ENCODE data around the gene RLN3. TPM values are rescaled to one million over a fixed set of nuclear protein-coding genes. Genes with fewer than 3 reads are reported as not detected.

RLN3 gene, protein sequence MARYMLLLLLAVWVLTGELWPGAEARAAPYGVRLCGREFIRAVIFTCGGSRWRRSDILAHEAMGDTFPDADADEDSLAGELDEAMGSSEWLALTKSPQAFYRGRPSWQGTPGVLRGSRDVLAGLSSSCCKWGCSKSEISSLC
- total RNA-seq: not detected
- polyA plus RNA-seq (ENCODE audit: insufficient read depth, low read depth, low replicate concordance): 1.7 TPM
- long read RNA-seq, donor 1: 0 reads
- long read RNA-seq, donor 2: 0 reads

DNA sequence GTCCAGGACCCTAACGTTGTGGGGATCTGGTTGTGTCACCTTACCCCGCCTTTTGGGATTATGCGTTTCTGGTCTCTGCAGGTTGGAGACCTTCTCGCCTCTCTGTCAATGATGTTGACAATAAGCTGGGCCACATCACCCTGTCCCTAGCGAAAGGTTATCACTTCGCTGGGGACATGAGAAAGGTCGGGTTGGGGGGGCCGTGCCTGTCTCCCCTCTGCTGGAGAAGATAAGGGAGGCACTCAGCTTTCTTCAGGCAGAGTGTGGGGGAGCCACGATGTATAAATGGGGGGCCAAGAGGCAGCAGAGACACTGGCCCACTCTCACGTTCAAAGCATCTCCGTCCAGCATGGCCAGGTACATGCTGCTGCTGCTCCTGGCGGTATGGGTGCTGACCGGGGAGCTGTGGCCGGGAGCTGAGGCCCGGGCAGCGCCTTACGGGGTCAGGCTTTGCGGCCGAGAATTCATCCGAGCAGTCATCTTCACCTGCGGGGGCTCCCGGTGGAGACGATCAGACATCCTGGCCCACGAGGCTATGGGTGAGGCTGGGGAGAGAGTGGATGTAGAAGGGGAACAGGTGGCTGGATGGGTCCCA is at the start of gene RLN3:
Gene RLN3 (plus strand): TSS at position 293 of the 595 bp plus-strand sequence. CDS start 57 bp downstream, at position 350.
- no peak within 1 kb of the TSS for H3K27ac ChIP-seq
- H3K27me3 ChIP-seq: no peaks in the 10 kb centered on the region
- H3K9me3 ChIP-seq: no peaks in the 10 kb centered on the region
- peaks cover 13% of the 10 kb centered on the region for H3K4me1 ChIP-seq
- no peak for DNase-seq
- no peak within 1 kb of the TSS for H3K4me3 ChIP-seq
- WGBS, 2 donors: 73 to 75% methylated on average over 24 of the region's 24 CpGs
- TF ChIP-seq POLR2A (IDR thresholded peaks at IDR 0.05): no peak
- TF ChIP-seq, protein P1, sequence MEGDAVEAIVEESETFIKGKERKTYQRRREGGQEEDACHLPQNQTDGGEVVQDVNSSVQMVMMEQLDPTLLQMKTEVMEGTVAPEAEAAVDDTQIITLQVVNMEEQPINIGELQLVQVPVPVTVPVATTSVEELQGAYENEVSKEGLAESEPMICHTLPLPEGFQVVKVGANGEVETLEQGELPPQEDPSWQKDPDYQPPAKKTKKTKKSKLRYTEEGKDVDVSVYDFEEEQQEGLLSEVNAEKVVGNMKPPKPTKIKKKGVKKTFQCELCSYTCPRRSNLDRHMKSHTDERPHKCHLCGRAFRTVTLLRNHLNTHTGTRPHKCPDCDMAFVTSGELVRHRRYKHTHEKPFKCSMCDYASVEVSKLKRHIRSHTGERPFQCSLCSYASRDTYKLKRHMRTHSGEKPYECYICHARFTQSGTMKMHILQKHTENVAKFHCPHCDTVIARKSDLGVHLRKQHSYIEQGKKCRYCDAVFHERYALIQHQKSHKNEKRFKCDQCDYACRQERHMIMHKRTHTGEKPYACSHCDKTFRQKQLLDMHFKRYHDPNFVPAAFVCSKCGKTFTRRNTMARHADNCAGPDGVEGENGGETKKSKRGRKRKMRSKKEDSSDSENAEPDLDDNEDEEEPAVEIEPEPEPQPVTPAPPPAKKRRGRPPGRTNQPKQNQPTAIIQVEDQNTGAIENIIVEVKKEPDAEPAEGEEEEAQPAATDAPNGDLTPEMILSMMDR (IDR thresholded peaks at IDR 0.05): no peak
- no peaks in the 10 kb centered on the region for H3K36me3 ChIP-seq (ENCODE audit: low read depth, missing control alignments)
- intact Hi-C loops (cut with DNase I; ENCODE audit: low total_unique reads): no loop called here

DNA sequence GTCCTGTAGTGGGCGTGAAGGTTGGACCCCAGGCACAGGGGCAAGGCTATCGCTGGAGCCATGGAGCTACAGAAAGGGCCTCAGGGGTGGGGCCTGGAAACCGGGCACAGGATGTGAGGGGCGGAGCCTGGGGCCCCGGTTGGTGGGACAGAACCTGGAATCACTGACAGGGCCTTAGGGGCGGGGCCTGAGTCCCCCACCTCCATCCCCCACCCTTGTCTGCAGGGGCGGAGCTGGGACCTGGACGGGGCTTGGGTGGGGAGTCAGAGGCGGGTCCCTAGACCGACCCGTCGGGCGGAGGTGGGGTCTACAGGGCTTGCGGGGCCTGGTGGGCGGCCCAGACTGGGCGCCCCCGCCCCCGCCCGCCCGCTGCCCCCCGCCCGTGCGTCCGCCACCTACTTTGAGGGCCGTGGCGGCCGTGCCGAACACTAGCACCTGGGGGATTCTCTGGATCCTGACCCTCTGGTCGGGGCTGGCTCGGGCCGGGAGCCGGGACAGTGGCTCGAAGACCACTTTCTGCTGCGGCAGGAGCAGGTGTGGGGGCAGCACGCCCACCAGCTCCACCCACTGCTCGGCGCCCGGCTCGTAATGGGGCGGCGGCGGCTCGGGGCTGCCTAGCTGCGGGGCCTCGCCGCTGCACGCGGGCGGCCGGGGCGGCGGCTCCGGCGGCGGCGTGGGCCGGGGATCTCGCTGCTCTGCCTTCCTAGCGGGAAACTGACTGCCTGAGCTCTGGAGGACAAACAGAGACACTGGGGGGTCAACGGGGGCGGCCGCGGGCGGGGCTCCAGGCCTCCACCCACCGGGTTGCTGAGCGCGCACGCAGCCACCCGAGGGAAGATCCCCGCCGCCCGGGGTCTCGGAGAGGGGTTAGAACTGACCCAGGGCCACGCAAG is 49.4 kb upstream of the RLN3 start:
- TF ChIP-seq, protein P1 (IDR thresholded peaks at IDR 0.05): no peak
- TF ChIP-seq POLR2A (IDR thresholded peaks at IDR 0.05): no peak
- no peaks in the 10 kb centered on the region for H3K36me3 ChIP-seq (ENCODE audit: low read depth, missing control alignments)
- intact Hi-C loops (cut with DNase I; ENCODE audit: low total_unique reads): no loop called here
- H3K4me1 ChIP-seq: peaks cover 5% of the 10 kb centered on the region
- peak overlapping the region; percentile 49 to 50 for H3K4me3 ChIP-seq
- H3K9me3 ChIP-seq: no peaks in the 10 kb centered on the region
- 0 to 22% methylated on average over 7 to 53 of the region's 74 CpGs for WGBS, 2 donors
- H3K27me3 ChIP-seq: no peaks in the 10 kb centered on the region
- peak overlapping the region; percentile 65 to 85 for H3K27ac ChIP-seq
- DNase-seq: peak; percentile 85

DNA sequence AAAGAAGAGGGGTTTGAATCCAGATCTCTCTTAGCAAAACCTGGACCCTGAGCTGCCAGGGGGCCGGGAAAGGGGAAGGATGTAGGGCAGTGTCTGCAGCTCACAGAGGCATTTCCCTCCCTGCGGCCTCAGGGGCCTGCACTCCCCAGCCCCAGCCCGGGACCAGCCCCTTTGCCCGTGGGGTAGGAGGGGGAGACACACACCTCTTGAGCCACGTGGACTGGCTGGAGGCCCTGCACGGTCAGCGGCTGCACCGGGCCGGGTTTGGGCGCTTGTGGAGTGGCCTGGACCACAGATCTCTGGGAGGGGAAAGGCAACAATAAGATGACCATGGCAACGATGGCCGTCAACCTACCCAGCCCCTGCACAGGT is 48.7 kb upstream of the RLN3 start:
- no peaks in the 10 kb centered on the region for H3K27me3 ChIP-seq
- H3K9me3 ChIP-seq: no peaks in the 10 kb centered on the region
- H3K27ac ChIP-seq: peak overlapping the region in 1 of 2 donors; percentile 85
- intact Hi-C loops (cut with DNase I; ENCODE audit: low total_unique reads): no loop called here
- 20 to 32% methylated on average over 1 to 12 of the region's 12 CpGs for WGBS, 2 donors
- TF ChIP-seq, protein P1 (IDR thresholded peaks at IDR 0.05): no peak
- TF ChIP-seq POLR2A (IDR thresholded peaks at IDR 0.05): no peak
- H3K36me3 ChIP-seq (ENCODE audit: low read depth, missing control alignments): no peaks in the 10 kb centered on the region
- DNase-seq: no peak
- peaks cover 5% of the 10 kb centered on the region for H3K4me1 ChIP-seq
- H3K4me3 ChIP-seq: peak overlapping the region; percentile 49 to 50

DNA sequence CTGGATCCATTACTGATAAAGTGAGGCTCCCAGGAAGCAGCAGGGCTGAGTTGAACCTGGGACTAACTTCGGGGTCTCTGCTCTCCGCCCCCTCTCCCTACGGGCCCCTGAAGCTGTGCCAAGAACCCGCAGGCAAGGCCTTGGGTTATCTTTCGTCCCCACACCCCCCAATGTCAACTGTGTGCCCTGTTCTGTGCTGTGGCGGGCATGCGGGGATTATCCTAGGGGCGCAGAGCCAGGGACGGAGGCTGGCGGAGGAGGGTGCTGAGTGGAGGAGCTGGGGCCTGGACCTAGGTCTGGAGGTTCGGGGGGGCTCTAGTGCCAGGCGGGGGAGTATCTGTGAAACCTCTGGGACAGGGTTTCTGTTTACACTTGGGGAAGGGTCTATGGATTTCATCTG is 48.3 kb upstream of the RLN3 start:
- H3K9me3 ChIP-seq: no peaks in the 10 kb centered on the region
- H3K27me3 ChIP-seq: no peaks in the 10 kb centered on the region
- H3K27ac ChIP-seq: no peak overlapping the region
- TF ChIP-seq, protein P1 (IDR thresholded peaks at IDR 0.05): no peak
- TF ChIP-seq POLR2A (IDR thresholded peaks at IDR 0.05): no peak
- DNase-seq: no peak
- intact Hi-C loops (cut with DNase I; ENCODE audit: low total_unique reads): no loop called here
- WGBS, 2 donors: 72 to 78% methylated on average over 11 to 12 of the region's 12 CpGs
- H3K4me1 ChIP-seq: peaks cover 5% of the 10 kb centered on the region
- no peak overlapping the region for H3K4me3 ChIP-seq
- no peaks in the 10 kb centered on the region for H3K36me3 ChIP-seq (ENCODE audit: low read depth, missing control alignments)
